Activated T-cell treated with anti-CD3 and anti-CD28 coated beads for 48 hours (primary cell): ENCODE measurements around the gene KCND3.

Source experiments
- DNase-seq: peaks from one replicate; pipeline ENCODE4 v3.0.0-alpha.2; 2020; ENCODE audit warnings: low read depth

The KCND3 gene

GRCh38 chr1:111880881-111881837 is 108.3 kb downstream of the KCND3 start:
- no peak for DNase-seq

- no peak for DNase-seq
Measured at GRCh38 chr1:111879081-111879480, 110.4 kb downstream of the KCND3 start.

DNA sequence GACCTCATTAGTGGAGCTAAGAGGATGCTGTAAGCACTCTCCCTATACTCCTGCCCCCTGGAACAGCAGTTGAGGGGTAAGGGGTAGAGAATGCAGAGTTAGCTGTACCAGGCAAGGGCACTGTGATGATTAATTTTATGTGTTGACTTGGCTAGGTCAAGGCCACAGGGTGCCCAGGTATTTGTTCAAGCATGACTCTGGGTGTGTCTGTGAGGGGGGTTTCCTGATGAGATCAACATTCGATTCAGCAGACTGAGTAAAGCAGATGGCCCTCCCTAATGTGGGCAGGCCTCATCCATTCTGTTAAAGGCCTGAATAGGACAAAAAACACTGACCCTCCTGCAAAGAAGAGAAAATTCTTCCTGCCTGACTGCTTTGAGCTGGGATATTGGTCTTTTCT is 110.8 kb downstream of the KCND3 start:
- no peak for DNase-seq

DNA sequence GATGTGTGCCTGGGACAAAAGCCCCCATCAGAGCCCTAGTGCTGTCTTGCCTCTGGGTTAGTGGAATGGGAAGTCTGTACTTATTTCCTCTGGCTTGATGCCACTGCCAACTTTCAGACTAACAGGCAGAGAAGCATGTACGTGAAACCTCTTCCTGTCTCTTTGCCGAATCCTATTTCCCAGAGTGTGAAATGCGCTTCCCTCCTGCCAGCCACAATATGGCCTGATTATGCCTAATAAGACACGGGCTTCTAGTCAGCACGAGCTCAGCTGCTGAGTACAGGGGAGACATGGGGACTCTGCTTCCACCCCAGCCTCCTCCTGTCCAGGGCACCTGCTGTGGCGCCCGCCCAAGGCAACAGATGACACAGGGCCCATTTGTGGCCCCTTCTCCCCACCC is 111.4 kb downstream of the KCND3 start:
- DNase-seq, result no peak

GRCh38 chr1:111876631-111877030 is 112.8 kb downstream of the KCND3 start:
- DNase-seq, result no peak

DNA sequence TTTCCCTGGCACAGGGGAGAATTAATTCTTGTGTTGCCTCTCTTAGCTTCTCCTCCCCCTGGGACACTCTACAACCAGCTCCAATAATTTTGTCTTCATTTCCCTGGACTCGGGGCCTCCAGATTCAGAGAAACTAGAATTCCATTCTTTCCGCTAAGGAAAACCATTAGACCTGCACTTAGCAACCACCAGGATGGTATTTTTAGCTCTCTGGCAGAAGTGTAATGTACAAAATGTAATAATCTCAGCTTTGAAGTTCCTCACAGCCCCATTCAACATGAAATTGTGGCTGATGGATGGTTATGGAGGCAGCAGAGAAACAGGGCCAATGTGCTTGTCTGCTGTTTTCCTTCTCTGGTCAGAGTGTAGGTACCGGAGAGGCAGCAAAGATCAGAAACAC is 113.8 kb downstream of the KCND3 start:
- DNase-seq, result no peak

DNA sequence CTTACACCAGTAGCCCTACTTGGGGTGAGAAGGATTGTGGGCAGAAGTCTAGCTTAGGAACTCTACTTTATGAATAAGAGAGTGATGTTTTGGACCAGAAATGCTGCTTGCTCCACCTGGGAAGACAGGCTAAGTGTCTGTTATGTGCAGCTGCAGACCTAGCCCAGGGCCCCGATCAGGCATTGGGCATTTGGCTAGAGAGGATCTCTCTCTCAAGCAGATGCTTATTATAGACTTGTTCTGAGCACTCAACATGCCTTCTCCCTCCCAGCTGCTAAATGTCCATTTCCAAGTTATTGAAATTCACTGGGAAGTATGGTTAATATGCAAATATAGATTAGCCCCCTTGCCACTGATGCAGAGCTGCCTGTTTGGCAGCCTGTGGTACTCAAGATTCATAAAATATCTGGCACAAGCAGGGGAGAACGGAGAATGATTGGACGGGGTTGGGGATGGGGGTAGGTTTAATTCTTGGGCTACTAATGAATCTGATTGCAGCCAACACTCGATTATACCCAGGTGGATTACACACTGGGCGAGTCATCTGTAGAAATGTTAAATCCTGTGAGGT is 115.9 kb downstream of the KCND3 start:
- no peak for DNase-seq

DNA sequence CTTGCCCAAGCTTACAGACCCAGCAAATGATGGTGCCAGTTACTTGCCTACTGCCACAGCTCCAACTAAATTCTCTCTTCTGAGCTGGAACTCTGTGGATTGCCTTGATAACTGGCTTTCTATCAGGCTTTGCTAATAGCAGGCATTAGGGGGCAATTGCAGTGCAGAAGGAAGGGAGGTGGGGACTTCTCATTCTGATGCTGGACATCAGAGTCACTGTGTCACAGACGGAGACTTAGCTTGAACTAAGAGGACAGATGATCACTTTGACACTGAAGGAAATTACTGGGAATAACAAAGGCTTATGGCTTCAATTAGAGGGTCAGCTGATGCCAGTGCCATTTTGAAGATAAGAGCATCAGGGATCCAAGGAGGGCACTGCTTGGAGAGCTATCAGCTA is 119.3 kb downstream of the KCND3 start:
- no peak for DNase-seq

DNA sequence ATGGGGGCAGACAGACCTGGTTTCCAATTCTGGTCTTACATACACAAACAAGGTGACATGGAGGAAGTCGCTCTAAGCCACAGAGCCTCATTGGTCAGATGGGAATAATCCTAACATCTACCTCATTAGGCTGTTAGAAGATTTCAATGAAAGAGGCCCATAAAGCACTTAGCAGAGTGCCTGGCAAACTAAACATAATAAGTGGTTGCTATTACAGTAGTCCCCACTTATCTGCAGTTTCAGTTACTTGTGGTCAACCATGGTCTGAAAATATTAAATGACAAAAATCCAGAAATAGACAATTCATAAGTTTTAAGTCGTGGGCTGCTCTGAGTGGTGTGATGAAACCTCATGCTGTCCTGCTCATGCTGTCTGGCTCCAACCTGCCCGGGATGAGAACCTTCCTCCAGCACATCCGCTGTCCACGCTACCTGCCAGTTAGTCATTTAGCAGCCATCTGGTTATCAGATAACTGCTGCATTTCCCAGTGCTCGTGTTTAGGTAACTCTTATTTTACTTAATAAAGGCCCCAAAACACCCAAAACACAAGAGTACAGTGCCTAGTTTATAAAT is 121.5 kb downstream of the KCND3 start:
- no peak for DNase-seq

- DNase-seq, result no peak
Measured at GRCh38 chr1:111864862-111865261, 124.6 kb downstream of the KCND3 start.

- DNase-seq, result no peak
Measured at GRCh38 chr1:111863401-111863800, 126.1 kb downstream of the KCND3 start.

- no peak for DNase-seq
Measured at GRCh38 chr1:111862599-111862998, 126.9 kb downstream of the KCND3 start.

- no peak for DNase-seq
Measured at GRCh38 chr1:111861523-111861922, 127.9 kb downstream of the KCND3 start.

DNA sequence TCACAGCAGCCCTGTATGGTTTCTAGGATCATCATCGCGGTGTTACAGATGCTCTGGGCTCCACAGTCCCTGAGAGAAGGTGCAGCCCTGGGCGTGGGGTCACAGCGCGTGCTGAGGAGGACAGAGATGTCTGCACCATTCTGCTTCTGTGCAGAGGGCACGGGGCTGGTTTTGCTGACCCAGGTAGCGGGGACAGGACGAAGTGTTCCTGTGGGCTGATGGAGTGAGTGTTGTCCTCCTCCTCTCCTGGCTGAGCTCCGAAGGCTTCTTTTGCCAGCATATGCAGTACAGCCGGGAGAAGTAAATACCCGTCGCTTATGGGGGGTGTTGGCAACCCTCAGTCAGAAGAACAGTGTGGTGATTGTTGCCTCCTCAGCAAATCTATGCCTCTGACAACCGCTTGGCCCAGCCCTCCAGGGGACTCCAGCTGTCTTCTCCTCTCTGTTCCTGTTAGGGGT is 132.2 kb downstream of the KCND3 start:
- no peak for DNase-seq

DNA sequence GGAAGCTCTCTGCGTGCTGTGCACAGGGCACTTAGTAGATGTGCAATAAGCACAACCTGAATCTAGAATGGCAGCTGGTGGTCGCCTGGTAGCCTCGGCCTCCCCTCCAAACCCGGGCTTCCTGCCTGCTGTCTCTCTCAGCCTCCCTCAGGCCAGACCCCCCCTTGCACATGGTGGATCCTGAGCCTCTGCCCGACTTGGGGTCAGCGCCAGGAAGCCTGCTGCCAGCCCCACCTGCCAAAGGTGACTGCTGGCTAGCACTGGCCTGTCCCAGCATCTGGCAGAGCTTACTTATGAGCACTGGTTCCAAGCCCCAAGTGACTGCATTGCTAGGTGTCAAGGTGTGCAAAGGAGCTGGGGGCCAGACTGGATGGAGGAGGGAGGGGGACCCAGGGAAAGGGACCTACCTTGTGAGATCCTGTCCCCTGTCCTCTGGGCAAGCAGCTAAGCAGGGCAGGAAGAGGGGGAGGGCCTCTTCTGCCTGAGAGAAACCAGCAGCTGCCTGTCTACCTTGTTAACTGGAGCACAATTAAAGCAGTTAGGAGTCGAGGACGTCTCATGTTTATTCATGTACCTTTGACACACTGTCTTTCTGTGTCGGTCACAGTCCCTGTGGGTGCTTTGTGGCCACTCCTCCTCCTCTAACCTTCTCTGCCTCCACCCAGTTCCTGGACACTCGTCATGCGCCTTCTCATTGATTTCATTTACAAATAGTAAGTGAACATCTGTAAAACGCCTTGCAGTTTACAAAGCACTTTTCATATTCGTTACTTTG is 132.9 kb downstream of the KCND3 start:
- DNase-seq, result no peak

- no peak for DNase-seq
Measured at GRCh38 chr1:111855260-111855659, 134.2 kb downstream of the KCND3 start.

- no peak for DNase-seq
Measured at GRCh38 chr1:111852261-111852721, 137.2 kb downstream of the KCND3 start.

GRCh38 chr1:111851552-111851951 is 137.9 kb downstream of the KCND3 start:
- no peak for DNase-seq

DNA sequence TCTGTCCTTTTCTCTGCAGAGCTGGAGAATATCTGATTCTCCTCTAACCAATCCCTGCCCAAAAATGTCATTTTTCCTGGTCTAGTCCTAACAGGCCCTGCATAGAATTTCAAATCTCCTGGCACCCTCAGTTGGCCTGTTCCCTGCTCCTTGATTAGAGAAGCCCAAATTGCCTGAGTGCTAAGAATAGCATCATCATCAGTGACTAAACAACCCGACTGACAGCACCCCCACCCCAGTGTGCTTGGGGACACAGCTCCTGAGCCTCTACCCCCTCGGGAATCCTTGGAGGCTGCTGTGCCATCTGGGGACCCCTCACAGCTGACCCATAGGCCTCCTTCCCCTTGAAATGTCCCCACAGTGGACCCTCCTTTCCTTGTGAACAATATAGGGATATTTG is 139.4 kb downstream of the KCND3 start:
- DNase-seq, result no peak

DNA sequence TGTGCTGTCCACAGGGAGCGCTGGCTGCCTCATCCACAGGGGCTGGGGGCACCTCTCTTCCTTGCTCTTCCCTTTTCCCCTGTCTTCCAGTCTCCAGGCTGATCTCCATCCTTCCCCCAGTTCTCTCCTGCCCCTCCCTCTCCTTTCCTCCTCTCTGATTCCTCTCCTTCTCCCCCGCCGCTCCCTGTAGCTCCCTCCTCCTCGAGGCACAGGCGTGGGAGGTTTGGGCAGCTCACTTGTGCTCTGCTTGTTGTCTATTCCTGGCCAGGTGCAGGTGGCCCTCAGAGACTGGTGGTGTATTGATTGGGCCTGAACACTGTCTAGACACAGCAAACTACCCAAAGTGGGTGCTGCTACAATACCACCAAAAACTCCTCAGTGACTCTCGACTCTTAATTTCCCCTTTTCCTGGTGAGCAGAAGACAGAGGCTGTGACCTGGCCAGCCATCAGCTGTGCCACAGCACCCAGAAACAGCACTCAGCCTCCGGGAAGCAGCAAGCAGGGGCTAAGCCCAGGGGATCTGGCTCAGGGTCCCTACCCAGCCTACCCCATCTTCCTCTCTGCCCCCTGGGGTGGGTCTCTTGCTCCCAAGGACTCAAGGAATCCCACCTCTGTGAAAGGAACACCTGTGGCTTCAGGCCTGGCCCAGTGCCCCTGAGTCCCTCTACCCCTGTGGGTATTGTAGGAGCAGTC is 140.5 kb downstream of the KCND3 start:
- DNase-seq, result no peak

GRCh38 chr1:111847466-111847865 is 142.0 kb downstream of the KCND3 start:
- DNase-seq, result no peak

DNA sequence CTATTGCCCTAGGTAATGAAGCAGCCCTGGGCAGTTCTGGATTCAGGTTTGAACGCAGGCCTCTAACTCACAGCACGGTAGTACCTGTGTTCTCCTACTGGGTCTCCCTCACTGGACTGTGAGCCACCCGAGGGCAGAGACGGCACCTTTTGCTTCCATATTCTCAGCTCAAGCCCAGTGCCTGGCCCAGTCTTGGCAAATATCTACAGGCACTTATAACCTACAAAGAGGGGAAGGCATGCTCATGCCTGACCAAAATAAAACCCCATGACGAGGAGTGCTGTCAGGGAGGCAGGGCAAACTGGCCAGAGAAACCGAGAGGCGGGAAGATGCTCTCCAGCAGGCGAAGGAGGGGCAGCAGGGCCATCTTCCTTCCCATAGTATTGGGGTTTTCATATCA is 142.6 kb downstream of the KCND3 start:
- DNase-seq, result no peak
